Smooth muscle cell of trachea (primary cell): ENCODE data around the gene TMEM222. TPM values are rescaled to one million over a fixed set of nuclear protein-coding genes. Genes with fewer than 3 reads are reported as not detected.

ENCODE experiments used
- total RNA-seq: library from RNA; depleted of rRNA; stranded (reverse); fragments of >200 nt; gene quantifications from 2 replicates; pipeline ENCODE4 v1.2.1, GENCODE V29; 2014

The TMEM222 gene, protein sequence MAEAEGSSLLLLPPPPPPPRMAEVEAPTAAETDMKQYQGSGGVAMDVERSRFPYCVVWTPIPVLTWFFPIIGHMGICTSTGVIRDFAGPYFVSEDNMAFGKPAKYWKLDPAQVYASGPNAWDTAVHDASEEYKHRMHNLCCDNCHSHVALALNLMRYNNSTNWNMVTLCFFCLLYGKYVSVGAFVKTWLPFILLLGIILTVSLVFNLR
- 26.2 and 37.4 TPM in 2 replicates for total RNA-seq

DNA sequence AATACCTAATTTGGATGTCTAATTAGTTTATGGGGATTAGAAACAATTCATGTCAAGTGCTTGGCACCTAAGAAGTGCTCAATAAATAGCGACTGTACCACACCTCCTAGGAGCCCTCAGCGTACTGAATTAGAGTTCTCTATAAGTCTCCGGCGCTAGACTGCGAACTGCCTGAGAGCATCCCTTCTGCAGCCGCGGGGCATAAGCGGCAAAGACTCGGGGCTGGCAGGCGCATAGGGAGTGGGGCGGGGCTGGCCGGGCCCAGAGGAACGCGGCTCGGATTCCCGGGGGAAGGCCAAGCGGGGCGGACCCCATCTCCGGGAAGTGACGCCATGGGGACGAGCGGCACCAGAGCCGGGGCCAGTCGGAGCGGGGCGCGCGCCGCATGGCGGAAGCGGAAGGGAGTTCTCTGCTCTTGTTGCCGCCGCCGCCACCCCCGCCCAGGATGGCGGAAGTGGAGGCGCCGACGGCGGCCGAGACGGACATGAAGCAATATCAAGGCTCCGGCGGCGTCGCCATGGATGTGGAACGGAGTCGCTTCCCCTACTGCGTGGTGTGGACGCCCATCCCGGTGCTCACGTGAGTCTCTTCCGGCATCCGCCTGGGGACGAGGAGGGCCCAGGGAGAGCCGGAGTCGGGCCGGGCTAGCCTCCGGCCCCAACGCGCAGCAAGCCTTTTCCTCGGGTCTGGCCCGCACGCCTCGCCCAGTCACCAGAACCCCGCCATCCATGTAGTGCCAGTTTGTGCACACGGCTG is at the start of gene TMEM222:
TMEM222 (plus strand) TSS at position 351 of the 756 bp plus-strand sequence; CDS start at position 386, 35 bp downstream.

DNA sequence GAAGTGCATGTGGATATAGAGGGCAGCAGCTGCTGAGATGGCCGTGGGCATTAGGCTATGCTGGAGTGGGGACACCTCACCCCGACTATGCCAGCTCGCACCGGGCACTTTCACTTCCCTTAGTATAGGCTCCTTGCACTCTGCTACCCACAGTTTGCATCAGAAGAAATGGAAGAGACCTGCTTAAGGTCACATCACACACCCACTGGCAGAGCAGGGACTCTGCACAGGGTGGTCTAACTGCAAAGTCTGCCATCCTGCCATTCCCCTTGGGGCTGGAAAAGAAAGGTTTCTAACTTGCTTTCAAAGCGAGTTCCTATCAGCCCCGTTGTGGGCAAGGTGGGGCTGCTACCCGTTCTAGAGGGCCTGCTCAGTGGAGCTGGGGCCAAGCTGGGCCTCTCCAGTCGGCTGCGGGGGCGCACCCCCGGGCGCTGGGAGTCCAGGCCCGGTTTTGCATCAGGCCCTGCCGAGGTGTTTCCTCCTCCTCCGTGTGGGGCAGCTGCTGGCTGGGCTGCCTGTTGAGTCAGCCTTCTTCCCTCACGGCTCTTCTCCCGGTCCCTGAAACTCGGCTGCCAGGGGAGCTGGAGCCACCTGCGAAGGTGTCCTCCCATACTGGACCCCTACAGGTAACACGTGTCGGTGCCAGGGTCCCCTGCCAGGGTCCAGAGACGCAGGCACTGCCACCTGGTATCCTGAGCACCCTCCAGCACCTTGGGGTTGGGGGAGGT is 19.7 kb downstream of the TMEM222 start, which contains the start of gene SYTL1:
SYTL1 (plus strand) TSS at position 498 of the 728 bp plus-strand sequence. CDS start 3,313 bp downstream, outside the sequence.

DNA sequence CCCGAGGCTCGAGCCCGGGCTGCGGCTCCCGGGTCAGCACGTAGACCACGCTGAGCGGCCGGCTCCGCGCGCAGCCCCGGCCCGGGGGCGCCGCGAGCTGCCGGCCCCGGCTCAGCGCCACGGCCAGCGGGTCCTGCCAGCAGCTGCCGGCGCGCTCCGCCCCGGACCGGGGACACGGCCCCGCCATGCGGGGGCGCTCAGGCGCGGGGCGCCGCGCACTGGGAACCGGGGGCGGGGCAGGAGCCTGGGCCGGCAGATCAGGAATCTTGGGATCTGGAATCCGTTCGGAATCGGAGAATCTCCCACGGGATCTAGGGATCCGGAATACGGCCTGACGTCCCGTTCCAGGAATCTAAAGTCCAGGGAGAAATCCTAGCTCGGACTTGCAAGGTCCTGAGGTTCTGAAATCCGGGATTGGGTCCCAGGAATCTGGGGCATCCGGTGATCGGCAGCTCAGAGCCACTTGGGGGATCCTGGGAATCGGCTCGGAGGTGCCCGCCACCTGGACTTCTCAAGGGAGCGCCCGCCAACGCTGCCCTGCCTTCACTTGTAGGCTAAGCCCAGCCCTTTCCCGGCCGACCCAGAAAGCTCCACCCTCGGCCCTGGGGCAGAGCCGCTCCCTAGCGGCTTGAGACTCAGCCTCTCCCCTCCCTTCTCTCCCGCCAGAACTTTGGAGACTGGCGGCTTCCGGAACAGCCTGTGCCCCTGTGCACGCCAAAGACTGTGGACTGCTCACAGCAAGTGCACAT is 44.6 kb downstream of the TMEM222 start, which contains the start of gene MAP3K6:
MAP3K6 (minus strand) TSS at position 551 of the 749 bp plus-strand sequence; CDS start at position 187, 364 bp downstream.

DNA sequence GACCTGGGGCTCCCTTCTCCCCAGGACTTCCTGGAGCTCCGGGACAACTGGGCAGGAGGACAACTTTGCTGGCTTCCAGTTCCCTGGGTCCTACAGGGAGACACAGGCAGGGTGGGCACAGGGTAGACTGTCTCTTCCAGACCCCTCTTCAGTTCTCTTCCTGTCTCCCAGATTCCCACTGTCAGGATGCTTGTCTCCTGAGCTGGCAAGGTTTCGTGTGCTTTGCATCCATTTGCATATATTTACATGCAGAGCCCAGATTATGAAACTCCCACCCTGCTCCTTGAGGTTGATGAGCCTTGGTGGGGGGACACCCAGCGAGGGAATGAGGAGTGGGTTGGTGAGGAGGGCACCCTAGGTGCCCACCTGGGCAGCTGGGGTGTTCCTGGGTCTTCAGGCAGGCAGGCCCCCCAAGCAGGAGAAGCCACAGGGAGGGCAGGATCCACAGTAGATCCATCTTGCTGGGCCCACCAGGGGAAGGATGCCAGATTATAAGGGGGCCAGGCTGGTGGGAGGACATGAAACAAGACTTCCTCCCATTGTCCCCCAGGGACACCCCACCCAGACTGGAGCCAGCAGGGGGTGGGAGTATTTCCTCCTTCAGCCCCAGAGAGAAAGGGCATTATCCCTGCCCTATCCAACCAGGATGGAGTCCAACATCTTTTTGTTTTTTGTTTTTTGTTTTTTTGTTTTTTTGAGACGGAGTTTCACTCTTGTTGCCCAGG is 52.6 kb downstream of the TMEM222 start, which contains the start of gene FCN3:
FCN3 (minus strand) TSS at position 463 of the 725 bp plus-strand sequence; CDS start at position 457, 6 bp downstream.

DNA sequence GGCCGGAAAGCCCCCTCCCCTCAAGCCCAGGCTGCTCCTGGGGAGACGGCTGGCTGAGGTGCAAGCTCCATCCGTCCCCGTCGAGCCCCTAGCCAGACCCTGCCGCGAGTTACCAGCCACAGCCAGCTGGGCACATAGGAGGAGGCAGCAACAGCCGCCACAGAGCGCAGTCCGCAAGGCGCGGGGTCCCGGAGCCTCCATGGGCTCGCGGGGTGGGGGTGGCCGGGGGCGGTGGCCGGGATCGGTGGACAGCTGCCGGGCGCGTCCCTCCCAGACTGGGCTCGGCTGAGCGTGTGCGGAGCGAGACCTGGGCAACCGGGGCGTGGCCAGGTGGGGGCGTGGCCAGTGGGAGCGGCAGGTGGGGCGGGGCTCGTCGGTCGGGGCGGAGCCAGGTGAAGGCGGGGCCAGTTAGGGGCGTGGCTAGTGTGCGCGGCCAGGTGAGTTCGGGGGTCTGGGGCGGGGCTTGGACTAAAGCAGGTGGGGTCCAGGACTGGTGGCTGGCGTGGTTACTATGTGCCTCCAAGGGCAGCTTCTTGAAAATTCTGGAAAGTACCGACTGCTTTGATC is 61.2 kb downstream of the TMEM222 start, which contains the start of gene CD164L2:
CD164L2 (minus strand) TSS at position 295 of the 567 bp plus-strand sequence; CDS start at position 201, 94 bp downstream.

Other genes starting within 250 kb of the TMEM222 start
- 11.9 and 12.2 TPM in 2 replicates for gene SLC9A1, start 167.0 kb upstream of the TMEM222 start, total RNA-seq
- 25.9 and 40.0 TPM in 2 replicates for gene WDTC1, start 87.5 kb upstream of the TMEM222 start, total RNA-seq
- 0.15 and 0.17 TPM in 2 replicates for gene SYTL1, start 19.9 kb downstream of the TMEM222 start, total RNA-seq
- 22.5 and 24.6 TPM in 2 replicates for gene MAP3K6, start 44.8 kb downstream of the TMEM222 start, total RNA-seq
- gene FCN3, start 52.7 kb downstream of the TMEM222 start, total RNA-seq: not detected in 2 replicates
- not detected in 2 replicates for gene CD164L2, start 61.2 kb downstream of the TMEM222 start, total RNA-seq
- 0.33 TPM in 1 of 2 replicates, not detected in the other for gene GPR3, start 70.5 kb downstream of the TMEM222 start, total RNA-seq
- gene WASF2, start 168.0 kb downstream of the TMEM222 start, total RNA-seq: 31.4 and 38.3 TPM in 2 replicates